ENCODE measurements around the gene CLRN2. TPM values are rescaled to one million over a fixed set of nuclear protein-coding genes. Genes with fewer than 3 reads are reported as not detected.
"Not testable (repeated sequence)": the region's sequence is repeated elsewhere in the genome, so short reads cannot be mapped to it uniquely, and the experiment has no call there.

CLRN2 gene
- total RNA-seq, 1 donor from 2014 or later, result not detected

GRCh38 chr4:17535242-17535641 is 20.3 kb downstream of the CLRN2 start:
- no peak for DNase-seq (ENCODE audit: low spot score)
- H3K27me3 Mint-ChIP-seq (ENCODE audit: low read depth), result peaks cover 4% of the 10 kb centered on the region

DNA sequence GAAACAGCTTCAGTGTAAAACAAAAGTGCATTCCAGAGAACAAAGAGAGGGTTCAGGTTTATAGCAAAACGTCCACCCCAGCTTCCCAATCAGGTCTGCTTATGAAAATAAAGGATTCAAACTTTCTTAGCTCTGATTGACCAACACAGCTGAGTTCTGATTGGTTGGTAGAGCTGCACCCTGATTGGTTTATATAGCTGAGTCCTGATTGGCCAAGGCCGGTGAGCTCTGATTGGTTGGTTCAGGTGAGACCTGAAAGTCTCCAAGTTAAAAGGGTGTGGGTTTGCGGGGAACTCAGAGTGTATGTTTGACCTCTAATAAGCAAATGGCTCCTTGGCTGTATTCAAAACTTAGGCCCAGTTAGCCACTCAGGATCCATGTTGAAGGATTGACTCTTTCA is 20.9 kb downstream of the CLRN2 start:
- no peaks in the 10 kb centered on the region for H3K9me3 Mint-ChIP-seq (ENCODE audit: low read depth)
- H3K36me3 Mint-ChIP-seq (ENCODE audit: low read depth), result no peaks in the 10 kb centered on the region
- DNase-seq (ENCODE audit: low spot score), result no peak
- H3K27me3 Mint-ChIP-seq (ENCODE audit: low read depth), result peaks cover 5% of the 10 kb centered on the region
- H3K4me1 Mint-ChIP-seq (ENCODE audit: low read depth), result peaks cover 3% of the 10 kb centered on the region
- no peak for TF ChIP-seq CTCF (IDR thresholded peaks at IDR 0.05)
- H3K4me3 Mint-ChIP-seq (ENCODE audit: unreplicated experiment), result no peak overlapping the region
- H3K27ac Mint-ChIP-seq (ENCODE audit: unreplicated experiment), result no peak overlapping the region

More at GRCh38 chr4:17535242-17535641, 20.3 kb downstream of the CLRN2 start:
- Mint-ChIP-seq H3K4me1 (ENCODE audit: low read depth) (peaks cover 3% of the 10 kb centered on the region), H3K4me3 (ENCODE audit: unreplicated experiment) (no peak overlapping the region), H3K27ac (ENCODE audit: unreplicated experiment) (no peak overlapping the region), H3K36me3 (ENCODE audit: low read depth) (no peaks in the 10 kb centered on the region), H3K9me3 (ENCODE audit: low read depth) (no peaks in the 10 kb centered on the region)
- TF ChIP-seq CTCF (IDR thresholded peaks at IDR 0.05), result no peak

GRCh38 chr4:17537060-17537459 is 22.1 kb downstream of the CLRN2 start:
- H3K27ac Mint-ChIP-seq (ENCODE audit: unreplicated experiment); H3K36me3 Mint-ChIP-seq (ENCODE audit: low read depth); H3K4me3 Mint-ChIP-seq (ENCODE audit: unreplicated experiment); H3K27me3 Mint-ChIP-seq (ENCODE audit: low read depth); H3K4me1 Mint-ChIP-seq (ENCODE audit: low read depth); DNase-seq (ENCODE audit: low spot score); H3K9me3 Mint-ChIP-seq (ENCODE audit: low read depth): not testable (repeated sequence)

DNA sequence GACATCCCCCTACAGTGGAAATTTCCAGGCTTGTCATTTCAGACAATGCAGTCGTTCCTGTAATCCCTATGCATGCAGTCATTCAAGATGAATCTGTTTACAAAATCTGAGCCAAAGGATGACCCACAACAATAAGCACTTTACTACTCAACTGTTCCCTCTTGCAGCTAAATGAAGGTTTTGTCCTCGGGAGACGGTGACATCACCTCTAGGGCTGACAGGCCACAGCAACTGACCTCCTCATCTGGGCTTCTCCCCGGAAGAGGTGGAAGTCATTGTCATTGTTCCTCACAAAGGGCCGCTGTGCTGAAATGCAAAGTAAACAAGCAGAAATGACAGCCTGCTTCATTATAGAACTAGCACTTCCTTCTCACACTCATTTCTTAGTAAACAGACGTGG is 29.2 kb downstream of the CLRN2 start:
- peaks cover 6% of the 10 kb centered on the region for H3K4me1 Mint-ChIP-seq (ENCODE audit: low read depth)
- no peak overlapping the region for H3K4me3 Mint-ChIP-seq (ENCODE audit: unreplicated experiment)
- no peaks in the 10 kb centered on the region for H3K36me3 Mint-ChIP-seq (ENCODE audit: low read depth)
- no peak for TF ChIP-seq CTCF (IDR thresholded peaks at IDR 0.05)
- peaks cover 10% of the 10 kb centered on the region for H3K27me3 Mint-ChIP-seq (ENCODE audit: low read depth)
- no peak overlapping the region for H3K27ac Mint-ChIP-seq (ENCODE audit: unreplicated experiment)
- no peak for DNase-seq (ENCODE audit: low spot score)
- no peaks in the 10 kb centered on the region for H3K9me3 Mint-ChIP-seq (ENCODE audit: low read depth)

DNA sequence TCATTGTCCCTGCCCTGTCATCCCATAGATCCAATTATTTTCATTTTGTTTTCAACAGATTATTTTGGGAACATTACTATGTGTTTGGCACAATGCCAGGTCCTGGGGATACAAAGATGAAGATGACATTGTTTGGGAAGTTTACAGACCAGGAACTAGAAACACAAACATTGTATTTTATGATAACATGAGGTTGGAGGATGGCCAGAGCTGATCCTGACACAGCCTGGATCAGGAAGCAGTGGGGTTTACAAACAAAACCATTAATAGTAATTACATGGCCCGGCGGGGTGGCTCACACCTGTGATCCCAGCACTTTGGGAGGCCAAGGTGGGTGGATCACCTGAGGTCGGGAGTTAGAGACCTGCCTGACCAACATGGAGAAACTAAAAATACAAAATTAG is 29.9 kb downstream of the CLRN2 start:
- DNase-seq (ENCODE audit: low spot score), result no peak
- no peak overlapping the region for H3K4me3 Mint-ChIP-seq (ENCODE audit: unreplicated experiment)
- H3K36me3 Mint-ChIP-seq (ENCODE audit: low read depth), result no peaks in the 10 kb centered on the region
- no peak overlapping the region for H3K27ac Mint-ChIP-seq (ENCODE audit: unreplicated experiment)
- H3K4me1 Mint-ChIP-seq (ENCODE audit: low read depth), result peaks cover 9% of the 10 kb centered on the region
- H3K9me3 Mint-ChIP-seq (ENCODE audit: low read depth), result no peaks in the 10 kb centered on the region
- H3K27me3 Mint-ChIP-seq (ENCODE audit: low read depth), result peaks cover 10% of the 10 kb centered on the region
- TF ChIP-seq CTCF (IDR thresholded peaks at IDR 0.05), result no peak

DNA sequence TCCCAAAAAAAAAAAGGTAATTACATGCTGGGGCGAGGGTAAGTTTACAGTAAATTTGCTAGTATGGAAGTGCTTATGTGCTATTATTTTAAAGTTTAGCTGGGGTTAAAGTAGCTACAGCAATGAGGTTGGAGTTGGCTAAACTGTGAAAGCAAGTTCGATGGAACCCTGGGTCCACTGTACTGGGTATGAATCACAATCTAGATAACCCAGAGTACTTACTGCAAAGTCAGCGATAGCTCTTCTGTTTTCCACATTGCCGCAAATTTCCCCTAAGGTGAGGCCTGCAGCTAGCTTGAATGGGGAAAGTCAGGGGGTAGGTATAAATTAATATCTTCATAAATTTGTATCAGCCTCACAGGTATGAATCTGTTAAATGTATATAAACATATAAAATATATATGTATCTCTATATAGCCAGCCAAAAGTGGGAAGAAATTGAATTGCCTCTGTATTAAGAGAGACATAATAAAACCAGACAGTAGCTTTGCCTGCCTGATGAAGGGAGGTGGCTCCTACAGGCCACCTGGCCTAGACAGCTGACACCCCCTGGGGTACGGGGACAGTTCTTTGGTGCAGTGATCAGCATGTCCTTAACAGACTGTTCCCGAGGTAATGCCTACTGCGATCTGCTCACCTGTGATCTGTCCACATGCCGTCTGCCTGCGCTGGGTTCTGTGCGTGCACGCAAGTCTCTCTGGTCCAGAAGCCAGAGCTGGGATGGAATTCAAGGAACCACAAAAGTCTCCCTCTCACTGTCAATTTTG is 30.6 kb downstream of the CLRN2 start:
- peaks cover 9% of the 10 kb centered on the region for H3K4me1 Mint-ChIP-seq (ENCODE audit: low read depth)
- H3K9me3 Mint-ChIP-seq (ENCODE audit: low read depth), result no peaks in the 10 kb centered on the region

More for the DNA sequence above, 30.6 kb downstream of the CLRN2 start:
- DNase-seq (ENCODE audit: low spot score), result no peak
- no peak overlapping the region for H3K4me3 Mint-ChIP-seq (ENCODE audit: unreplicated experiment)
- TF ChIP-seq CTCF (IDR thresholded peaks at IDR 0.05), result no peak
- no peak overlapping the region for H3K27ac Mint-ChIP-seq (ENCODE audit: unreplicated experiment)
- peaks cover 6% of the 10 kb centered on the region for H3K27me3 Mint-ChIP-seq (ENCODE audit: low read depth)
- H3K36me3 Mint-ChIP-seq (ENCODE audit: low read depth), result no peaks in the 10 kb centered on the region

All from chondrocyte (in vitro differentiated cells).